MM.1S (cell line): ENCODE measurements around the gene THOP1.

Experiments
- CTCF ChIP-seq: fragments of 300-600 bp; sonication (generic); IDR thresholded peaks from 2 replicates; pipeline ENCODE4 v1.5.1; 2016; ENCODE audit warnings: antibody characterized with exemption, low read length, mixed read lengths
- EZH2 ChIP-seq: fragments of 300-600 bp; sonication (generic); optimal IDR thresholded peaks from 2 replicates; pipeline ENCODE3; 2017; ENCODE audit warnings: low read depth, mild to moderate bottlenecking, antibody characterized with exemption, low read length, mixed read lengths

GRCh38 chr19:2812414-2813234, 27.3 kb downstream of the THOP1 start:
- TF ChIP-seq CTCF: no peak
- TF ChIP-seq EZH2: no peak
